MCF 10A (cell line): Measurements from ENCODE around the gene FOXQ1. TPM values are rescaled to one million over a fixed set of nuclear protein-coding genes. Genes with fewer than 3 reads are reported as not detected.
A peak's percentile ranks its signal among the peaks of the same experiment; 100 is the strongest.

Experiments
- BruUV-seq: library from RNA; stranded (reverse); fragments of 400-500 nt; replicated peaks from 2 replicates; lab custom pipeline; 2021; lab: Mats Ljungman, UMichigan
- CTCF ChIA-PET: fragments of 300-600 bp; sonication (Branson Sonifier 250); formaldehyde crosslinking; extraction: SDS; loops from one replicate; lab custom pipeline; 2021; ENCODE audit warnings: antibody characterized with exemption, inconsistent platforms; lab: Yijun Ruan, JAX
- POLR2A ChIA-PET: fragments of 300-600, 350-650 bp; sonication (Branson Sonifier 250); formaldehyde crosslinking; extraction: SDS; loops from one replicate; lab custom pipeline; 2020; ENCODE audit warnings: antibody characterized with exemption, inconsistent platforms; lab: Yijun Ruan, JAX
- DNase-seq: peaks from one replicate; pipeline ENCODE4 v3.0.0-alpha.2; 2018; ENCODE audit not compliant: unreplicated experiment
- H3K27ac Mint-ChIP-seq: one replicate; pipeline ENCODE4 v1.8.0; 2022; ENCODE audit warnings: mild to moderate bottlenecking, low read depth, mixed read lengths; ENCODE audit not compliant: unreplicated experiment
- H3K27me3 Mint-ChIP-seq: one replicate; pipeline ENCODE4 v1.8.0; 2022; ENCODE audit warnings: mixed read lengths; ENCODE audit not compliant: insufficient read depth, unreplicated experiment
- H3K36me3 Mint-ChIP-seq: one replicate; pipeline ENCODE4 v1.8.0; 2022; ENCODE audit warnings: mild to moderate bottlenecking, moderate library complexity, mixed read lengths; ENCODE audit not compliant: insufficient read depth, unreplicated experiment
- H3K4me1 Mint-ChIP-seq: one replicate; pipeline ENCODE4 v1.8.0; 2022; ENCODE audit warnings: mixed read lengths; ENCODE audit not compliant: insufficient read depth, unreplicated experiment
- H3K4me3 Mint-ChIP-seq: one replicate; pipeline ENCODE4 v1.8.0; 2022; ENCODE audit warnings: mild to moderate bottlenecking, moderate library complexity, mixed read lengths; ENCODE audit not compliant: unreplicated experiment
- H3K9me3 Mint-ChIP-seq: one replicate; pipeline ENCODE4 v1.8.0; 2022; ENCODE audit warnings: mixed read lengths; ENCODE audit not compliant: unreplicated experiment
- intact Hi-C: fragments of 100-400 bp; cut with micrococcal nuclease; formaldehyde crosslinking; loops from 2 replicates; pipeline ENCODE4 v1.14.1; 2022
- total RNA-seq: library from RNA; stranded (reverse); gene quantifications from 2 replicates; pipeline ENCODE4 v1.2.3, GENCODE V29; 2022
- TF ChIP-seq, protein P1 (sequence below): fragments of 200-600 bp; IDR thresholded peaks from one replicate; pipeline ENCODE4 v1.8.0; 2022; ENCODE audit warnings: antibody characterized with exemption, mild to moderate bottlenecking; ENCODE audit not compliant: unreplicated experiment

The FOXQ1 gene
- total RNA-seq, 1 experiment from 2014 or later, result 5.6 TPM

DNA sequence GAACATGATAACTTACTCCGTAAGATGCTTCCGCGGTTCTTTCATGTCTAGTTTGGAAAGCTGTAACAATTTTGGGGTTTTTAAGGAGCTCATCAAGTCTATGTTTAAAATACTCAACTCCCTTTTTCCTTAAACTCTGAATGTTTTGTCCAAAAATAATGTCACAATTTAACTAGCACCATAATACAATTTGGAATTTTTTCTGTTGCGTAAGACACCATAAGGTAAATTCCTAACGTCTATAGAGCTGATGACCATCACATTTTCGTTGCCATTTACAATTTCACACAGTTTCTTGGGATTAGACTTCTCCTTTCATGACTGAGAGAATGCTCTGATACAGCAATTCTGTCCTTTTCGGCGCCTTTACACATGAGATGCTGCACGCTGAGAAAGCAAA is 50.7 kb downstream of the FOXQ1 start:
- intact Hi-C loops, result no loop called here
- TF ChIP-seq, protein P1, sequence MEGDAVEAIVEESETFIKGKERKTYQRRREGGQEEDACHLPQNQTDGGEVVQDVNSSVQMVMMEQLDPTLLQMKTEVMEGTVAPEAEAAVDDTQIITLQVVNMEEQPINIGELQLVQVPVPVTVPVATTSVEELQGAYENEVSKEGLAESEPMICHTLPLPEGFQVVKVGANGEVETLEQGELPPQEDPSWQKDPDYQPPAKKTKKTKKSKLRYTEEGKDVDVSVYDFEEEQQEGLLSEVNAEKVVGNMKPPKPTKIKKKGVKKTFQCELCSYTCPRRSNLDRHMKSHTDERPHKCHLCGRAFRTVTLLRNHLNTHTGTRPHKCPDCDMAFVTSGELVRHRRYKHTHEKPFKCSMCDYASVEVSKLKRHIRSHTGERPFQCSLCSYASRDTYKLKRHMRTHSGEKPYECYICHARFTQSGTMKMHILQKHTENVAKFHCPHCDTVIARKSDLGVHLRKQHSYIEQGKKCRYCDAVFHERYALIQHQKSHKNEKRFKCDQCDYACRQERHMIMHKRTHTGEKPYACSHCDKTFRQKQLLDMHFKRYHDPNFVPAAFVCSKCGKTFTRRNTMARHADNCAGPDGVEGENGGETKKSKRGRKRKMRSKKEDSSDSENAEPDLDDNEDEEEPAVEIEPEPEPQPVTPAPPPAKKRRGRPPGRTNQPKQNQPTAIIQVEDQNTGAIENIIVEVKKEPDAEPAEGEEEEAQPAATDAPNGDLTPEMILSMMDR, result no peak
- DNase-seq, result no peak
- ChIA-PET POLR2A (interaction anchor here (0.6 kb wide), 1 partner anchor 54 kb away, joined by 6 read pairs; no protein-coding TSS in a partner anchor), CTCF (interaction anchor here (1.1 kb wide), 1 partner anchor 26 kb away, joined by 7 read pairs; no protein-coding TSS in a partner anchor)
- no peaks in the 10 kb centered on the region for H3K27me3 Mint-ChIP-seq
- no peaks in the 10 kb centered on the region for H3K4me1 Mint-ChIP-seq
- H3K36me3 Mint-ChIP-seq, result no peaks in the 10 kb centered on the region
- BruUV-seq, result no TSS peak
- no peak overlapping the region for H3K4me3 Mint-ChIP-seq
- no peaks in the 10 kb centered on the region for H3K9me3 Mint-ChIP-seq
- no peak overlapping the region for H3K27ac Mint-ChIP-seq

GRCh38 chr6:1363298-1363697 is 51.4 kb downstream of the FOXQ1 start:
- DNase-seq, result no peak
- ChIA-PET CTCF (interaction anchor here (0.6 to 1.1 kb wide), 2 partner anchors 27 to 684 kb away, joined by 6 to 7 read pairs; no protein-coding TSS in a partner anchor), POLR2A (no interaction called here)
- Mint-ChIP-seq H3K27me3 (no peaks in the 10 kb centered on the region), H3K36me3 (no peaks in the 10 kb centered on the region), H3K27ac (no peak overlapping the region), H3K9me3 (no peaks in the 10 kb centered on the region), H3K4me1 (no peaks in the 10 kb centered on the region), H3K4me3 (no peak overlapping the region)
- TF ChIP-seq, protein P1, result no peak
- BruUV-seq, result no TSS peak
- intact Hi-C loops, result no loop called here

DNA sequence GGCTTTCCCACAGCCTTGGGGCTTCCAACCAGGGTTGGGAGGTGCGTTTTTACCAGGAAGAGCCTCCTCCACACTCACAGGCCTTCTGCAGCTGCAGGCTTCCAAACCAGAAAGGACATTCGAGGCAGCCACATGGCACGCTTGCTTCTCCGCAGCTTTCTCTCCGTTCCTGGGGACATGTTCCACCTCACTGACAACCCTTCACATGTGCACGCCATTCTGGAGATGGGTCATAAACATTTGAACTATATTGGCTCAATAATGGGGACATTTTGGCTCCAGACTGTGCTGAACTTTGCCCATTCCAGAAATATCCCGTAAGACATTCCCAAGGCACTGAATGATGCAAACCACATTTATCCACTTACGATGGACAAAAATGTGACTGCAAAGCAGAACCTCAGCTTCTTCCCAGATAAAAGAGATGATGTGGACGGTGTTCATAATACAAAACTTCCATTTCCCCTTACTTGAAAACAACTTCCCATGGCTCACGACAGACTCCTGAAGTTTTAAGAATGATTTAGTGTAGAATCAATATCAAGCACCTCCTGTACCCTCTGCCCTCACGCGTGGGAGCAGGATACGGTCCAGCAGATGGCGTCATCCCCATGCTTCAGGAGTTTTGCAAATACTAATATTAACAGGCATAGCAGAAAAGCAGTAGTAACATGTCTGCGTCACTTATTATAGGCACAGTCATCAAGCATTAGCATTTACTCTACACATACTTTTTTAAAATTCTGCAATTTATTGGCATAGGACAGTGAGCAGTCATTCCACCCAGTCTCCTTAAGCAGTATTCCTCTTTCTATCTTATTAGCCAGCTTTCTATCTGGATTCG is 52.1 kb downstream of the FOXQ1 start:
- TF ChIP-seq, protein P1, result peak; percentile 42
- CTCF ChIA-PET, result interaction anchor here (0.6 kb wide), 1 partner anchor 684 kb away, joined by 6 read pairs; no protein-coding TSS in a partner anchor
- intact Hi-C loops, result loop anchor here (1.0 kb wide), 2 partner anchors 33 to 72 kb away; no protein-coding TSS in a partner anchor
- BruUV-seq, result no TSS peak
- H3K4me1 Mint-ChIP-seq, result no peaks in the 10 kb centered on the region
- POLR2A ChIA-PET, result no interaction called here
- H3K27ac Mint-ChIP-seq, result no peak overlapping the region
- H3K9me3 Mint-ChIP-seq, result no peaks in the 10 kb centered on the region
- H3K27me3 Mint-ChIP-seq, result no peaks in the 10 kb centered on the region
- no peaks in the 10 kb centered on the region for H3K36me3 Mint-ChIP-seq
- H3K4me3 Mint-ChIP-seq, result no peak overlapping the region
- DNase-seq, result peak; percentile 33

Other genes with a start within 250 kb of the FOXQ1 start
- gene FOXF2, start 77.5 kb downstream of the FOXQ1 start, total RNA-seq, result 8.0 and 10.0 TPM in 2 replicates